ENCODE measurements around the gene STPG1.
A peak's percentile ranks its signal among the peaks of the same experiment; 100 is the strongest.

Gene STPG1

DNA sequence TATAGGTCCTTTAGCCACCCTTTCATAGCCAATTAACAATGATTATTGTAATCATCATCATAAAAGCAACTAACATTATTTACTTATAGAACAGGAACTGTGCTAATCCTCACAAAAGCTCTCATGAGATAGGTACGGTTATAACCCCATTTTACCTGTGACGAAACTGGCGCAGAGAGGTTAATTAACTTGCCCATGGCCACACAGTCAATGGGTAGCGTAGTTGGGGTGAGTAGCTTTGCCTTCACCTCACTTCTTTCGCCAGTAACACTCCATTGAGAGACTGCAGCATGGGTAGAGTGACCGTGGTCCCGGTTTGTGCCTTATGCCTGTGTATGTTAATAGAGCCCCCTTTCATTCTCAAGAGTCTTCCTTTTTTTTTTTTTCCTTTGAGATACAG is 12.3 kb upstream of the STPG1 start:
- no peak for DNase-seq

DNA sequence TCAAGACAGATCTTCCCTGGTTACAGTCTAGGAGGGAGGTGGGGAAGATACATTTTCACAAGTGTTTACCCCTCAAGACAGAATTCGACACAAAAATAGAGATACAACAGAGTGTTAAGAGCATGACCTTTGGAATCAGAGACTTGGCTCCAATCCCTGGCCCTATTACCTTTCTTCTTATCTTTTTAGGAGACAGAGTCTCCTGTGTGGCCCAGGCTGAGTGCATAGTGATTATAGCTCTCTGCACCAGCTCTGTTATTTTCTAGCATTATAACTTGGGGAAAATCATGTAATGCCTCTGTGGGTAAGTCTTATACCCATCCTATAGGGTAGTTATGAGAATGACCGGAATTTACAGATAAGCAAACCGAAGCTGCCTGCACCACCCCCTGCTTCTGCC is 11.9 kb upstream of the STPG1 start:
- no peak for DNase-seq

DNA sequence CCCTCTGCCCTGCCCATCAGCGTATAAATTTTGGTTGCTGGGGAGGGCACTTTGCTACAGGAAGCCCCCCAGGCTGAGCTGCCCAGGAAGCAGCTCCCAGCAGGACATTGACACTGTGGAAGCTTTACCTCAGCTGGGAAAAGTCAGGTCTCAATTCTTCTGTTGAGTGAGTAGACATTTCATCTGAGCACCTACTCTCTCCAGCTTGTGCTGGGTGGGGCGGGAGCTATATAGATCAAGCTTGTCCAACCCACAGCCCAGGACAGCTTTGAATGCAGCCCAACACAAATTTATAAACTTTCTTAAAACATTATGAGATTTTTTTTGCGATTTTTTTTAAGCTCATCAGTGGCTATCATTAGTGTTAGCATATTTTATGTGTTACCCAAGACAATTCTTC is 11.4 kb upstream of the STPG1 start:
- DNase-seq = no peak

DNA sequence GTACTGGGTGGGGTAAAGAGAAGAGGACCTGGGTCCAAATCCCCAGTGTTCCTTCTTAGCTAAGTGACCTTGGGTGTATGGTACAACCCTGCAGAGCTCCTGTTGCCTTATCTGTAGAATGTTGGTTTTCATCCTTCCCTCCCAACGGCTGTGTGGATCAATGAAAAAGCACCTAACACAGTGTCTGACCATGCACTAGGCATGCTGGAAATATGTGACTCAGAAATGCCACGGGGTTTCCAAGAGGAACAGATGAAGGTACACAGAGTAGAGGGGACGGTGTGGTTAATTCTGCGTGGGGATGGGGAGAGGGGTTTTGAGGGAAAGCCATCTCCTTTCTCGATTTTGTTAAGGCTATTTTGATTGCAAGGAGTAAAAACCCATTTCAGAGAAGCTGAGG is 10.6 kb upstream of the STPG1 start:
- peak in 1 of 2 experiments; percentile 13 for DNase-seq

DNA sequence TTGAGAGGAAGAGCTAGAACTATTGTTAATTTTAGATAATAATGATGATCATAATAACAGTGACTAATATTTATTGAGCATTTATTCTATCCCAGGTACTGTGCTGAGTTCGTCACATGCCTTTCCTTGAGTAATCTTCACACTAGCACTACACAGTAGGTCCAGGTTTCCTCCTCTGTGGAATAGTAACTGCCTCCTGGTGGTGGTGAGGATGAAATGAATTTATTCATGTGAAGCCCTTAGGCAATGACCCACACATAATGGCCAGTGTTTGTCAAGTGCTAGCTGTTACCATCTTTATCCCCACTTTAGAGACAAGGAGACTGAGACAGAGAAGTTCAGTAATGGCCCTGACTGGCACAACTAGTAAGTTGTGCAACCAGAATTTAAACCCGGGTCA is 7.9 kb upstream of the STPG1 start:
- no peak for DNase-seq

DNA sequence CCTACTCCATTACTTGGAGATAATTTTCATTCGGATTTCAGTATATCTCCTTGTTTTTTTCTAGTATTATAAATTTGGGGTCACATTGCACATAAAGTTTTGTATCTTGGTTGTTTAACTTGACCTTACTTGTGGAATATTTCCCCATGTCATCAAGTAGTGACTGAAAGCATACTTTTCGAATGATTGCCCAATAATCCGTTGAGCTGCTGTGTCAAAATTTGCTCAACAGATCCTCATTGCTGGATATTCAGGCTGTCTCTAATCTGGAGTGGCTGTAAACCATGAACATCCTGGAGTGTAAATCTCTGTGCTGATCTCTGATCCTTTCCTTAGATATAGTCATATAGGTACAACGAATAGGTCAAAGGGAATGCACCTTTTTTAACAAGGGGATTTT is 7.0 kb upstream of the STPG1 start:
- no peak for DNase-seq

DNA sequence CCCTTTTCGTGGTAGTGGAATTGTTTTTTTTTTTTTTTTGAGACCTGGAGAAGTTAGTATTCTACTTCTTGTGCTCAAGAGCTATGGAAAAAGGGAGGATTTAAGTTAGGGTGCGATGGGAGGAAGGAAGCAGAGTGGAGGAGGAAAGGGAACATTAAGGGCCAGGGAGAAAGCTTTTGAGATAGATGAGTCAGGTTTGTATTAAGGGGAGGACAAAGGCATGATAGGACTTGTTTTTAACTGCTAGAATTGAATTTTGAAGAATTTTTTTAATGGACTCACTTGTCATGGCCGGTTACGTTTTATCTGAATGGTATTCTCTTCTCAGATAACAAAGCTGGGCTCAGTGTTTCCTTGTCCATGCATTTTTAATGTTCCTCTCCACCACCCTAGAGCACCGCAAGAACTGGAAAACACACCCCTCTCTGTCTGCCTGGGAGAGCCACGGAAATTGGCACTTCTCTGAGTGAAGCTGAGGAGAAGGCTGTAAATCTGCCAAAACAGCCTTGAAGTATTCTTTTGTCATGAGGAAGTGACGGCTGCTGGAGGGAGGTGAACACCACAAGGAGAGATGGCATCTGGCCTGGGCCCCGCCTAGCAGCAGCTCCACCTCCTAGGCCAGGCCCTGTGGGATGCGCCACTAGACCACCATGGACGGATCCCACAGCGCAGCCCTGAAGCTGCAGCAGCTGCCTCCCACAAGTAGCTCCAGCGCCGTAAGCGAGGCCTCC is 5.5 kb upstream of the STPG1 start:
- DNase-seq = no peak

DNA sequence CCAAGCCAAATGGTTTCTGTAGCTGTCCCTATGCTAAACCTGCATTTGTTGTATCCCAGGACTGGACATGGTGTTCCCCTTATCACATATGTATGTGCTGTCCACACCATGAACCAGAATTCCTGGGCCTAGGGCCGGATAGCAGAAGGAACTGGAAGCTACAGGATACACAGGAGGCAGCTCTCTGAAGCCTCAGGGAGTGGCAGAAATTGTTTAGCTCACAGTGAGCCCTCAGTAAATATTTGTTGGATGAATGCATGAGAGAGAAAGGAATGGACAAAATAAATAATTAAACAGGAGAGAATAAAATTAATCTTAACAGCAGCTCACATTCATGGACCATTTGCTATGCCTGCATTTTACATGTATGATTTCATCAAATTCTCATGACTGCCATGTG is 4.1 kb upstream of the STPG1 start:
- DNase-seq = no peak

DNA sequence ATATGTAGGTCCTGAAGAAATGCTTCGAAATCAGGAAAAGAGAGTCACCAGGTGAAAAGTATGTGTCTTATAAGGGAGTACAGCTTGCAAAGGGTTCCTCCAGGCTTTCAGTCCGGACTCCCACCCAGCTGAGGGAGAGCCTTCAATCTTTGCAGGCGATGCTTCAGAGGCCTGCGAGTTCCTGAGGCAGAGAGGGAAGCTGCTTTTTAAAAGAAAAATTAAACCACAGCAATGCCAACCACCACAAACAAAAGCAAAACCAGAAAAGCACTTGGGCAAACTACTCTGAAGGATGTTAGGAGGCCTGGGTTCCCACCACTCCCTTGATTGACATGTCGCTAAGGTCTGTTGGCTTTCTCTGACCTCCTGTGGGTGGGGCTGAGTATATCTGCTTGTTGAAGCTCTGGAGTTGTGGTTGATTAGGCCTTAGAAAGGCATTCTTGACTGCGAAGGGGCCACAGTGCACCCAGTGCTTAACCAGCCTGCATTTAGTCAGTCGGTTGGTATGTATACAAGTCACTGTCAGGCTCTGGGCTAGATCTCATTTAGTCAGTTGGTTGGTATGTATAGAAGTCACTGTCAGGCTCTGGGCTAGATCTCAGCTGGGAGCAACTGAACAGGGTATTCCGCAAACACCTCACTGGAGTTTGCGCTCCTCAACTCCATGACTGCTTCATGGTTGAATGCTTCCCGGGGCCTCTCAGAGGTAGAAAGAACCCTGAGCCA is 3.2 kb upstream of the STPG1 start:
- peak in 1 of 2 experiments; percentile 30 for DNase-seq

DNA sequence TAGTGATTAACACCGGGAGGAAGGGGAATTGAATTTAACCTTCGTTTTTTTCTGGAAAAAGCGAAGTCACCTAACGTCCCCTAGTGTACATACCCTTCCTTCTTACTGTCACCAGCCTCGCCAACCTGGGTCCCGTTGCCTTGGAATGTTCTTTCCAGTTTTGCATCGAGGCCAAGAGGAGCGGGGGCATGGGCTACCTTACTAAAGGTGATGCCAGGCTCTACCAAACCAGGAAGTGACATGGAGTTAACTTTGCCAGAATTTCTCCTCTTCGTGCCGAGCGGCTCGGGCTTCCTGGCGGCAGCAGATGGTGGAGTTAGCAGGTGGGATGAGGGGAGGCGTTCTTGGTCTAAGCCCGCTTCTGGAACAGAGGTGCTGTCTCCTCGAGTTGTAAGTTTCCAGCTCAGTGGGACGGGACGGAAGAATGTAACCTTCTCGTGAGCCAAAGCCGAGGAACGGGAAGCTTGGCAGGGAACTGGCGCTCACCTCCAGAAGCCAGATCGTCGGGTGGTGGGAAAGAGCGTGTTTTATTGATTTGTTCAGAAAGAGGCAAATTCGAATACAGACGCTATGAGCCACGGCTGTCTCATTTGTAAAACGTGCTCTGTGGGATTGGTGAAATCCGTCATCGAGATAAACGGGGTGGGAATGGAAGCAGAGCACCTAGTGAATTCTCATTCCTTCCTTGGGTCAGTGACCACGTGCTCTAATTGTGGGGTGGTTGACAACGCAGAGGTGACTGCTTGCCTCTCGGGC is 2.5 kb upstream of the STPG1 start:
- no peak for DNase-seq

DNA sequence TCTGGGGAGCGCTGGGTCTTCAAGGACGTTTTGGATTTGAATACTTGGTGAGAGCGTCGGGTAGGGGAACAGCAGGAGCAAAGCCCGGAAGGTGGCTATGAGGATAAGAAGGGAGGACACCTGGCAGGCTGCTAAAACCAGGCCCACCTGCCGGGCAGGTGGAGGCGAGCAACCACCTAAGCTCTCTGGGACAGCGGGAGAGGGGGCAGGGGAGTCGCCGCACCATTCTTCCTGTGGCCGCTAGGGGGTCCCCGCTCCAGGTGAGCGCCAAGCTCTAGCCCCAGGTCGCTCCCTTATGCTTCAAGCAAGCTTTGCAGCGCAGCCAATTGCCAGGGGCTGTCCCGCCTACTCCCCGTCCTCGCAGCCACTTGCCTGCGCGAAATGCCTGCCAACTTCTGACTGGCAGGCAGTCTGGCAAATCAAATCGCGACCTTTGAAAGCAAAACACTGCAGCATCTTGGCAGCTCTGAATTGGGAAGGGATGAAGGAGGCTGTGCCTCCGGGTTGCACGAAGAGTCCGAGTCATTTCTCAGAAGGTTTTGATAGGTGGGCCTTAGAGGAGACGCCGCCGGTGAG is 1.8 kb upstream of the STPG1 start, which contains the start of gene NIPAL3:
TSS of gene NIPAL3 (plus strand) at position 469 of the 576 bp plus-strand sequence. CDS start 3,746 bp downstream, outside the sequence.
- peak; percentile 94 to 99 for DNase-seq

DNA sequence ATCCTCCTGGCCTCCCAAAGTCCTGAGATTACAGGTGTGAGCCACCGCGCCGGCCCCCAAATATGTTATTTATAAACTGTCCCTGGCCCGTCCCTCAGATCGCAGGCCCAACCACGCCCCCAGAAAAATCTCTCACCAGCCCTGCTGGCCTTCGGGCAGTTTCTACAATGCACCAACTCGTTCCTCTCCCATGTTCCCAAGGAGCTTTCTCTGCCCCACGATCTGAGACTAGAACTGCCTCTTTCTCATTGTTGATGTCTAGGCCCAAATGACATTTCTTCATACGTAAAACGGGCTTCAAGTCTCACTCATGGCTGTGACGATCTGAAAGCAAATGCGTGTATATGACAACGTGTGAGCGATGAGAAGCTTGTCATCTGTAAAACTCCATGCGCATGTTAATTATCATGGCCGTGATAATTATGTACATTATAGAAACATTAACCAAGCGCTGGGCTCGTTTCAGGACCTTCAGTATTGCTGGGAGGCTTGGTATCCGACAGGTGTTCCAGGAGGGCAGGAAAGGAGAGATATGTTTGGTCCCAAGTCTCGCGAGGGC is 1.3 kb upstream of the STPG1 start:
- no peak for DNase-seq

DNA sequence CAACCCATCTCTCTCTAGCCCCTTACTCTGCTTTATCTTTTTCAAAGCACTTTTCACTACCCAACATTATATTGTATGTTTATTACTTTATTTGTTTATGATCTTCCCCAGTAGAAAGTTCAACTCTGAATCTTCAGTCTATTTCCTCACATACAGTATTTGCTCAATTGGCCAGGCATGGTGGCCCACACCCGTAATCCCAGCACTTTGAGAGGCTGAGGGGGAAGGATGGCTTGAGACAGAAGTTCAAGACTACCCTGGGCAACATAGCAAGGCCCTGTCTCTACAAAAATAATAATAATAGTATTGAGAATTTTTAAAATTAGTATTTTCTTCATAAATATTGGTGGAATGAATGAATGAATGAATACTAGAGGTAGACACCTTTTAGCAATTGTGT is 1.2 kb downstream of the STPG1 start:
- no peak for DNase-seq

DNA sequence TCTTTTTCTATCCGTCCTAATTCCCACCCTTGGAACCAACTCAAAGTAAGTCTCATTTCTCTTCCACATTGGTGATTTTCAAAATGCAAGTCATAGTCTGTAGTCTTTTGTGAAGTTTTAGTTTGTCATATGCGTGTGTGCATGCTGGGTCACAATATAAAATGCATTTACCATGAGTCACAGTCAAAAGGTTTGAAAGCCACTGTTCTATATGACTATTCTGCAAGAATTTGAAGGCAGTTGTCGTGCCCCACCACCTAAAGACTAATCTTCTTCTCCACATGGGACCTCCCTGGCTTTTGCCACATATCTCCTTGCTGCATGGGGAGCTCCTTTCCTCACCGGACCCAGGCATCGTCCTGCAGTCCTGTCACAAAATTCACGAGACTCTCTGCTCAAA is 1.6 kb downstream of the STPG1 start:
- no peak for DNase-seq

DNA sequence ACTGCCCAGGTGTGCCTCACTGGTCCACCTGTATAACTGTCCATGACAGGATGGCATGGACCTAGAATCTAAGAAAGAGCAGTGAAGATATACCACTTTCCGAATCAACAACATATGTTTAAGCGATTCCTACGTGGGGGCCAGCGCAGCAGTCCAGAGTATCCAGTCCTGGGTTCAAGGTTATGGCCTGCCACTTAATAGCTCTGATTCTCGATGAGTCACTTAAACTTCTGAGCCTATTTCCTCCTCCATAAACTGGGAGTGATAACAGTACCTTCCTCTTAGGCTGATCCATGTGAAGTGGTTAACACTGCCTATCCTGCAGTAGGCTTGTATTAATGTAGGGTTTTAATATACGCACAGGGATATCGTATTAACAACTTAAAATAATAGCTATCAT is 2.8 kb downstream of the STPG1 start:
- DNase-seq = no peak

DNA sequence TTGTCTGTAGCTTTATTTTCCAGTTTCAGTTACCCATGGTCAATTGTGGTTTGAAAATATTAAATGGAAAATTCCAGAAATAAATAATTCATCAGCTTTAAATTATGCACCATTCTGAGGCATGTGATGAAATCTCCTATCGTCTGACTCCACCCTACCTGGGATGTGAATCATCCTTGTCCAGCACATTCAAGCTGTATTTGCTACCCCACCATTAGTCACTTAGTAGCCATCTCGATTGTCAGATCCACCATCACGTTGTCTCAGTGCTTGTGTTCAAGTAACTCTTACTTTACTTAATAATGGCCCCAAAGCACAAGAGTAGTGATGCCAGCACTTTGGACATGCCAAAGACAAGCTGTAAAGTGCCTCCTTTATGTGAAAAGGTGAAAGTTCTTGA is 4.0 kb downstream of the STPG1 start:
- no peak for DNase-seq

DNA sequence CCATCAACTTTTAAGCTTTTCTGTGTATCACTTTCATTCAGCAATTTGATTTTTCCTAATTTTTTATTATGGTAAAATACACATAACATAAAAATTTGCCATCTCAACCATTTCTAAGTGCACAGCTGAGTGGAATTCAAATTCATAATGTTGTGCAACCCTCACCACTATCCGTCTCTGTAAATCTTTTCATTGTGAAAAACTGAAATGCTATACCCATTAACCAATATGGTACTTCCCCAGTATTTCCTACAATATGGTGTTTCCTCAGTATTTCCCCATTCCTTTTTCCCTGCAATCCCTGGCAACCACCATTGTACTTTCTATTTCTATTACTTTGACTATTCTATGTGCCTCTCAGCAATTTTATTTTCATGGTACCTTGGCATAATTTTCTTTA is 6.8 kb downstream of the STPG1 start:
- DNase-seq = no peak

DNA sequence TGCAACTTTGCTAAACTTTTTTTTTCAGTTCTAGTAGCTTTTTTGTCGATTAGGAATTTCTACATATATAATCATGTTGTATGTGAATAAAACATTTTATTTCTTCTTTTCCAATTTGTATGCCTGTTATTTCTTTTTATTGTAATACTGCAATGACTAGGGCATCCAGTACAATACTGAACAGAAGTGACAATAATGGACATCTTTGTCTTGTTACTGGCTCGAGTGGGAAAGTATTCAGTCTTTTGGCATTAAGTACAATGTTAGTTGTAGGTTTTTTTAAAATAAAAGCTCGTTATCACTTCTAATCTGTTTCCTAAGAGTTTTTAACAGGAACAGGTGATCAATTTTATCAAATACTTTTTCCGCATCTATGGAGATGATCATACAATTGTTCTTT is 9.8 kb downstream of the STPG1 start:
- no peak for DNase-seq

DNA sequence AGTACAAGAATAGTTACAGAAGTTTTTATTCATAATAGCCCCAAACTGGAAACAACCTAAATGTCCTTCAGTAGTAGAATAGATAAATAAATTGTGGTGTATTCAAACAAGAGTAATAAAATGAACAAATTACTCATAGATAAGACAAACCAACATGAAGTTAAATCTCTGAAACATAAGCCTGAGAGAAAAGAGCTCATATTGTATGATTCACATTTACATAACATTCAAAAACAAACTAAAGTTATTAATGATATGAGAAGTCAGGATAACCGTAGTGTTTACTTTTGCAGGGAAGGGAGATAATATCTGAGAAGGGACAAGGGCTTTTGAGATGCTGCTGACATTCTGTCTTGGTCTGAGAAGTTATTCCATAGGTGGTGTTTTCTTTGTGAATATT is 13.5 kb downstream of the STPG1 start:
- no peak for DNase-seq

DNA sequence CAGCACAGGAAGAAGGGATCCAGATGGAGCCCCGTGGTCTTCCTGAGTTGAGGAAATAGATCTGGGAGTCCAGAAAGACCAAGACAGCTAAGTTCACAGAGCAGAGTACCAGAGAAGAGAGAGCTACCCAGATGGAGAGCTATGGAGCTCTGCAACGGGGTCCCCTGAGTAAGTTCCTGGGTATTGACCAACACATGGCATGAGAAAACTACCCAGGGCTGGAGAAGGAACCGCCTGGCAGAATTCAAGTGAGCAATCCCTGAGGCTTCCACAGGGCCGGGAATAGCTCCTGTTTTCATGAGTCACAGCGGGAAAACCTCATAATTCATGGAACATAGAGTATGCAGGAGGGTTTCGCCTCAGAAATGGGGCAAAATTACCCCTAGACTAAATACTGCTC is 19.7 kb downstream of the STPG1 start:
- no peak for DNase-seq

DNA sequence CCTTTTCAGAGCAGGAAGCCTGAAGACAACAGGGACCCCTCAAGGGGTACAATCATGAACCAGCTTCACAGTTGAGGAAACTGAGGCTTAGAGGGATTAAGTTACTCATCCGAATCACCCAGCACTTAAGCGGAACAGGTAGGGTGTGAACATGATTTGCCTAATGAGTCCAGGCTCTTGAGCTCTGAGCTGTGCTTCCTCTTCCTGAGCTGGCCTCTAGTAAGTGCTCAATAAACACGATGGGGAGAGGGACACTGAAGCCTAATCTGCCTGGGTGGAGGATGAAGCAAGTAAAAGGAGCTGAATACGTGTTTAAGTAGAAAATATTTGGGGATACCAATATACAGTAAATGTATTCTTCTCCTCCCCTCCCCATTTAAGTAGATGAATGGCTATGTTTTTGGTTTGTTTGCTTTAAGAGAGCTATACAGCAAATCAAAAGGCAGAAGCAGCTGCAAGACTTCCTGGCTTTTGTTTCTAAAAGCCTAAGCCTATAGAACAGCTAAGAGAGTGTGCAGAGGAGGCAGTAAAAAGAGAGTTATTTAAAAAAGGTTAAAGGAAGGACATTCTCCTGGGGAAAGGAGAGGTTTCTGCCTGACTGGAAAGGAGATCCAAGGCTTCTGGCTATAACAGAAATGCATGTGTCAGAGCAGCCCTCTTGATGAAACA is 20.5 kb downstream of the STPG1 start:
- no peak for DNase-seq

DNA sequence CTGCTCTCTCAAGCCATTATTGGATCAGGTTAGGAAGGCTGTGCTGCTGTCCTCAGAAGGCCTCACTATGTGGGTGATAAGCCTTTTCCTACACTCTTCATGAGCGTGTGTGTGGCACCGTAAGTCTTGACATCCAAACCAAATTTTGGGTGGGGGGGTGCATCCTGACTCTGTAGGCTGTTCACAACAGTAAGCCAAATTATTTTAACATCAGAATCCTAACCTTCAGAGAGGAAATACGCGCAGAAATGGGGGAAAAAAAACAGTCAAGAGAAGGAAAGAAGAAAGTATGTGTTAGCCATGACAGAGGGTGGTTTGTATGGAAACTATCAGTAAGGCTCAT is 21.0 kb downstream of the STPG1 start:
- DNase-seq = no peak
